ENCODE measurements around the gene PIK3R1.

DNA sequence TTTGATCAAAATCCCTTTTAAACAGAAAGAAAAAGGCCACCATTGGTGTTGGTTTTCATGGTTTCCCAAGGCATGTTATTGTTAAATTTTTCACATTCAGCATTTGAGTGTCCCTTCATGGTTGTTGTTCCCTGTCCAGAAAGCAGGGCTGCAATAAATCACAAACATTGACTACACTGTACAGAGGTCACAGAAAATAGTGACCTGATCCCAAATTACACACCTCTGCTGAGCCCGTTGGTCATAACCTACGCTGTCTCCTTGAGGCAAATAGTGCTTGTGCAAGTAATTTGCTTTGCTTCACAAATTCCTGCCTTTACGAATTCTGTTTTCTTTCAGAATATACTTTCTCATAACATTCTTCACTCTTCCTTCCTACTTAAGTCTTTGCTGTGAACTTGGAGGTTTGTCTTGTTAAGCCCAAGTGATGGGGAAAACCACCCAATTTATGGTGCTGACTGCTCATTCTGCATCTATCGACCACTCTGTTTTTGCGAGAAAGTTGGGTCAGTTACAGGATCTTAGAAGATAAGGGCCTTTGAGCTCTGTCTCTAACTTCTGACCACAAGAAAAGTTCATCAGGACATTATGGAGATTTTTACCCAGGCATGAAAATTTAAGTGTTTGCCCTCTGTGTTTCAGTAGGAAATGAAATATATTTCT lies 16.0 kb downstream of the PIK3R1 start:
- TF ChIP-seq, protein P1, sequence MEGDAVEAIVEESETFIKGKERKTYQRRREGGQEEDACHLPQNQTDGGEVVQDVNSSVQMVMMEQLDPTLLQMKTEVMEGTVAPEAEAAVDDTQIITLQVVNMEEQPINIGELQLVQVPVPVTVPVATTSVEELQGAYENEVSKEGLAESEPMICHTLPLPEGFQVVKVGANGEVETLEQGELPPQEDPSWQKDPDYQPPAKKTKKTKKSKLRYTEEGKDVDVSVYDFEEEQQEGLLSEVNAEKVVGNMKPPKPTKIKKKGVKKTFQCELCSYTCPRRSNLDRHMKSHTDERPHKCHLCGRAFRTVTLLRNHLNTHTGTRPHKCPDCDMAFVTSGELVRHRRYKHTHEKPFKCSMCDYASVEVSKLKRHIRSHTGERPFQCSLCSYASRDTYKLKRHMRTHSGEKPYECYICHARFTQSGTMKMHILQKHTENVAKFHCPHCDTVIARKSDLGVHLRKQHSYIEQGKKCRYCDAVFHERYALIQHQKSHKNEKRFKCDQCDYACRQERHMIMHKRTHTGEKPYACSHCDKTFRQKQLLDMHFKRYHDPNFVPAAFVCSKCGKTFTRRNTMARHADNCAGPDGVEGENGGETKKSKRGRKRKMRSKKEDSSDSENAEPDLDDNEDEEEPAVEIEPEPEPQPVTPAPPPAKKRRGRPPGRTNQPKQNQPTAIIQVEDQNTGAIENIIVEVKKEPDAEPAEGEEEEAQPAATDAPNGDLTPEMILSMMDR (IDR thresholded peaks at IDR 0.05), result no peak
- TF ChIP-seq POLR2A (IDR thresholded peaks at IDR 0.05), result no peak
